K562 (cell line): ENCODE data around the gene TNFRSF18. TPM values are rescaled to one million over a fixed set of nuclear protein-coding genes. Genes with fewer than 3 reads are reported as not detected.
A peak's percentile ranks its signal among the peaks of the same experiment; 100 is the strongest.

Source experiments
- ATAC-seq: fragments of 200-7000 bp; cut with Tn5 transposase; 3 replicates; pipeline ENCODE4 v1.9.1; 2020; ENCODE audit warnings: moderate library complexity
- BruUV-seq: library from RNA; stranded (reverse); fragments of 400-500 nt; replicated peaks from 2 replicates; lab custom pipeline; 2021; lab: Mats Ljungman, UMichigan
- CTCF ChIA-PET: fragments of 300-600 bp; formaldehyde crosslinking; extraction: SDS; loops from one replicate; lab custom pipeline; 2021; ENCODE audit warnings: low intra/inter-chr PET ratio; lab: Yijun Ruan, JAX
- POLR2A ChIA-PET: fragments of 300-600, 350-650 bp; sonication (Branson Sonifier 250); formaldehyde crosslinking; extraction: SDS; loops from one replicate; lab custom pipeline; 2021; ENCODE audit warnings: antibody characterized with exemption, inconsistent platforms; lab: Yijun Ruan, JAX
- DNase-seq, 4 experiments: peaks; one replicate each; pipeline versions ENCODE4 v3.0.0 to v3.0.0-alpha.2; 2011 to 2018; ENCODE audit warnings: low spot score in 3 of 4, mixed read lengths in 3 of 4; ENCODE audit errors: extremely low read depth in 1 of 4
- FAIRE-seq: peaks from 2 replicates; lab custom pipeline; 2011; peaks lifted over from hg19 to GRCh38; lab: Jason Lieb, UNC
- H2AFZ ChIP-seq: 2 replicates; pipeline ENCODE4 v1.6.0; 2011; ENCODE audit warnings: low read depth, low read length, control low read depth, inconsistent platforms
- H3K27ac ChIP-seq: fragments of 200-600 bp; 3 replicates; pipeline ENCODE4 v1.8.0; 2011; ENCODE audit warnings: low read depth, mild to moderate bottlenecking, control low read depth, inconsistent platforms, low read length, moderate library complexity, mixed read lengths; ENCODE audit errors: extremely low read depth
- H3K27me3 ChIP-seq, 2 experiments: fragments of 300-600 bp in 1 of 2; 2 replicates in 1 of 2; 3 replicates in 1 of 2; pipeline versions ENCODE4 v1.6.0 to v1.8.0; 2011; ENCODE audit warnings: inconsistent platforms in 2 of 2, low read length in 2 of 2, mild to moderate bottlenecking in 1 of 2, mixed read lengths in 1 of 2, moderate library complexity in 1 of 2; ENCODE audit not compliant: control insufficient read depth in 2 of 2, insufficient read depth in 2 of 2
- H3K36me3 ChIP-seq: fragments of 300-600 bp; 3 replicates; pipeline ENCODE4 v1.8.0; 2011; ENCODE audit warnings: mild to moderate bottlenecking, low read length, inconsistent platforms; ENCODE audit not compliant: control insufficient read depth, insufficient read depth
- H3K4me1 ChIP-seq, 2 experiments: fragments of 200-600 bp in 1 of 2; replicated peaks in 1 of 2; 2 replicates in 1 of 2; 3 replicates in 1 of 2; pipeline versions ENCODE4 v1.5.1 to v1.8.0; 2011; ENCODE audit warnings: inconsistent platforms in 2 of 2, low read length in 2 of 2, mild to moderate bottlenecking in 1 of 2, mixed read lengths in 1 of 2, moderate library complexity in 1 of 2; ENCODE audit not compliant: control insufficient read depth in 2 of 2, insufficient read depth in 2 of 2
- H3K4me2 ChIP-seq: 2 replicates; pipeline ENCODE4 v1.6.1; 2011; ENCODE audit warnings: low read length, control low read depth, inconsistent platforms, mixed read lengths; ENCODE audit not compliant: insufficient read depth
- H3K4me3 ChIP-seq: fragments of 200-600 bp; sonication (generic), shearing (Covaris generic); 2 replicates; pipeline ENCODE4 v1.5.1; 2016; ENCODE audit warnings: control low read depth, inconsistent platforms
- H3K79me2 ChIP-seq: fragments of 200-600 bp; 3 replicates; pipeline ENCODE4 v1.8.0; 2011; ENCODE audit warnings: low read length, inconsistent platforms; ENCODE audit not compliant: control insufficient read depth, insufficient read depth
- H3K9ac ChIP-seq, 2 experiments: 2 replicates each; pipeline versions ENCODE4 v1.6.0 to v1.6.1; 2011; ENCODE audit warnings: low read depth in 2 of 2, low read length in 2 of 2, control low read depth in 1 of 2, inconsistent platforms in 1 of 2, mild to moderate bottlenecking in 1 of 2, mixed read lengths in 1 of 2; ENCODE audit not compliant: insufficient read depth in 1 of 2
- H3K9me1 ChIP-seq: one replicate; pipeline ENCODE4 v1.6.0; 2011; ENCODE audit warnings: inconsistent platforms, mild to moderate bottlenecking, low read length, moderate library complexity; ENCODE audit not compliant: control insufficient read depth, insufficient read depth
- H3K9me3 ChIP-seq: replicated peaks from 2 replicates; pipeline ENCODE4 v1.5.1; 2011; ENCODE audit warnings: low read depth, low read length, inconsistent platforms; ENCODE audit not compliant: control insufficient read depth, insufficient read depth
- H4K20me1 ChIP-seq: replicated peaks from 2 replicates; pipeline ENCODE4 v1.6.1; 2011; ENCODE audit warnings: low read length, inconsistent platforms, mixed read lengths; ENCODE audit not compliant: control insufficient read depth, insufficient read depth
- CHCHD3 ChIP-seq: fragments of 250-450 bp; sonication (Bioruptor Pico); IDR thresholded peaks from 2 replicates; pipeline ENCODE4 v2.1.2; 2022; ENCODE audit warnings: mild to moderate bottlenecking
- CREBBP ChIP-seq: IDR thresholded peaks from one replicate; pipeline ENCODE4 v1.6.1; 2012; ENCODE audit warnings: low read depth, mild to moderate bottlenecking, control low read depth, inconsistent platforms, low read length
- CXXC5 ChIP-seq: fragments of 250-450 bp; sonication (Bioruptor Pico); IDR thresholded peaks from 2 replicates; pipeline ENCODE4 v1.8.0; 2022; ENCODE audit warnings: inconsistent platforms, mild to moderate bottlenecking, moderate library complexity
- NBN ChIP-seq: fragments of 450-650 bp; IDR thresholded peaks from 2 replicates; pipeline ENCODE4 v1.6.1; 2016; ENCODE audit warnings: low read depth, mild to moderate bottlenecking
- NFE2 ChIP-seq: IDR thresholded peaks from 2 replicates; pipeline ENCODE4 v1.6.1; 2014; ENCODE audit warnings: antibody characterized with exemption, low read depth
- PCBP1 ChIP-seq: fragments of 200-400 bp; formaldehyde crosslinking; IDR thresholded peaks from 2 replicates; pipeline ENCODE4 v1.6.1; 2018; ENCODE audit warnings: mild to moderate bottlenecking, low read depth, low read length; ENCODE audit not compliant: poor library complexity, severe bottlenecking
- PHTF2 ChIP-seq: fragments of 250-450 bp; sonication (Bioruptor Pico); IDR thresholded peaks from 2 replicates; pipeline ENCODE4 v1.5.0; 2021; ENCODE audit warnings: mild to moderate bottlenecking
- PML ChIP-seq: IDR thresholded peaks from 2 replicates; pipeline ENCODE4 v1.6.1; 2012; ENCODE audit warnings: low read length, inconsistent platforms
- PPARD ChIP-seq: fragments of 250-450 bp; sonication (Bioruptor Pico); IDR thresholded peaks from 2 replicates; pipeline ENCODE4 v1.8.0; 2022; ENCODE audit warnings: inconsistent platforms, mild to moderate bottlenecking, moderate library complexity
- RBM39 ChIP-seq: fragments of 200-400 bp; formaldehyde crosslinking; optimal IDR thresholded peaks from 2 replicates; pipeline ENCODE3; 2018; ENCODE audit warnings: low read depth, low read length
- ZBTB7A ChIP-seq: IDR thresholded peaks from 2 replicates; pipeline ENCODE4 v1.6.1; 2011; ENCODE audit warnings: low read depth, mild to moderate bottlenecking, low read length, moderate library complexity, borderline replicate concordance; ENCODE audit not compliant: control insufficient read depth
- ZFX ChIP-seq: sonication (generic); formaldehyde crosslinking; IDR thresholded peaks from 2 replicates; pipeline ENCODE4 v1.8.0; 2022; ENCODE audit warnings: mild to moderate bottlenecking, missing genetic modification reagents, moderate library complexity
- WGBS: fragments of 100-300 bp; shearing (Covaris generic); methylation state at CpG from one replicate; pipeline ENCODE4 v1.1.6; 2016; ENCODE audit warnings: low coverage, mixed read lengths; ENCODE audit not compliant: insufficient coverage; ENCODE audit errors: missing lambda C conversion rate; 5-methylcytosine and 5-hydroxymethylcytosine counted together
- in situ Hi-C: fragments of 300-500 bp; cut with MboI; formaldehyde crosslinking; loops from 4 replicates; pipeline ENCODE4 v1.15.0; 2018; ENCODE audit warnings: inconsistent platforms, mixed read lengths
- intact Hi-C: fragments of 100-400 bp; cut with micrococcal nuclease; formaldehyde crosslinking; loops from 2 replicates; pipeline ENCODE4 v1.14.2; 2022
- polyA plus RNA-seq, 8 experiments: library from polyadenylated mRNA; depleted of rRNA in 4 of 8; stranded (reverse) in 5 of 8; unstranded in 3 of 8; fragments of >200 nt; fragmentation: Nextera tagmentation in 2 of 8; fragmentation: Illumina TruSeq in 1 of 8; extraction: Ambion mirVana in 2 of 8; extraction: Trizol in 1 of 8; gene quantifications; 2 replicates each; pipeline versions ENCODE4 v1.2.1 to v1.2.3, GENCODE V29; 2011 to 2014; ENCODE audit warnings: inconsistent platforms in 1 of 8, missing spikeins in 1 of 8
- total RNA-seq, 7 experiments: library from RNA; depleted of rRNA in 6 of 7; stranded (reverse); fragments of >200 nt in 6 of 7; fragmentation: Illumina TruSeq in 2 of 7; extraction: Trizol in 2 of 7; gene quantifications; 2 replicates each; pipeline versions ENCODE4 v1.2.1 to v1.2.3, GENCODE V29; 2011 to 2021; ENCODE audit warnings: low replicate concordance in 1 of 7
- TF ChIP-seq, protein P1 (sequence below): fragments of 150-350 bp; conservative IDR thresholded peaks from 2 replicates; pipeline ENCODE4 v1.6.1; 2014; ENCODE audit warnings: low read length
- TF ChIP-seq, protein P2 (sequence below): fragments of 450-650 bp; IDR thresholded peaks from 2 replicates; pipeline ENCODE4 v1.6.1; 2017; ENCODE audit warnings: antibody characterized with exemption, mild to moderate bottlenecking

Gene TNFRSF18
- total and polyA plus RNA-seq, 9 of the 15 experiments (the other 6 are each of a cell fraction or from before 2014, with no cell fraction given): 0.24 to 0.27 TPM; not detected in 7

DNA sequence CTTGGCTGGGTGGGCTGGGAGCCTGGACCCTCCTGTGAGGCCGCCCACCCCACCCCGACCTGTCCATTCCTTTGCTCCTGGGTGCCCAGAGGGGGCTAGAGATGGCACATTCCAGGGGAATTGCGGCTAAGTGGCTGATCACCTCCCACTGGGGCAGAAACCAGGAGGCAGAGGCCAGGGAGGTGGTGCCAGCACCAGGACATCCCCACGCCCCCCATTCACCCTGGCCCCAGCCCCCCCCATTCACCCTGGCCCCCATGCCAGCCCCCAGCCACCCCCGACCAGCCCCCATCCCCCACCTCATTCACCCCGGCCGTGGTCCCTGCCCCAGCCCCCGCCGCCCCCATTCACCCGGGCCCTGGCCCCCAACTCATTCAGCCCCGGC lies 33.9 kb upstream of the TNFRSF18 start (continued):
- no peak for TF ChIP-seq CHCHD3
- TF ChIP-seq, protein P1, sequence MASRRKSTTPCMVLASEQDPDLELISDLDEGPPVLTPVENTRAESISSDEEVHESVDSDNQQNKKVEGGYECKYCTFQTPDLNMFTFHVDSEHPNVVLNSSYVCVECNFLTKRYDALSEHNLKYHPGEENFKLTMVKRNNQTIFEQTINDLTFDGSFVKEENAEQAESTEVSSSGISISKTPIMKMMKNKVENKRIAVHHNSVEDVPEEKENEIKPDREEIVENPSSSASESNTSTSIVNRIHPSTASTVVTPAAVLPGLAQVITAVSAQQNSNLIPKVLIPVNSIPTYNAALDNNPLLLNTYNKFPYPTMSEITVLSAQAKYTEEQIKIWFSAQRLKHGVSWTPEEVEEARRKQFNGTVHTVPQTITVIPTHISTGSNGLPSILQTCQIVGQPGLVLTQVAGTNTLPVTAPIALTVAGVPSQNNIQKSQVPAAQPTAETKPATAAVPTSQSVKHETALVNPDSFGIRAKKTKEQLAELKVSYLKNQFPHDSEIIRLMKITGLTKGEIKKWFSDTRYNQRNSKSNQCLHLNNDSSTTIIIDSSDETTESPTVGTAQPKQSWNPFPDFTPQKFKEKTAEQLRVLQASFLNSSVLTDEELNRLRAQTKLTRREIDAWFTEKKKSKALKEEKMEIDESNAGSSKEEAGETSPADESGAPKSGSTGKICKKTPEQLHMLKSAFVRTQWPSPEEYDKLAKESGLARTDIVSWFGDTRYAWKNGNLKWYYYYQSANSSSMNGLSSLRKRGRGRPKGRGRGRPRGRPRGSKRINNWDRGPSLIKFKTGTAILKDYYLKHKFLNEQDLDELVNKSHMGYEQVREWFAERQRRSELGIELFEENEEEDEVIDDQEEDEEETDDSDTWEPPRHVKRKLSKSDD: no peak
- no peak for TF ChIP-seq PML
- TF ChIP-seq PPARD (CRISPR knock-in tag): no peak
- TF ChIP-seq NBN: no peak
- no peak for TF ChIP-seq PHTF2 (CRISPR knock-in tag)

DNA sequence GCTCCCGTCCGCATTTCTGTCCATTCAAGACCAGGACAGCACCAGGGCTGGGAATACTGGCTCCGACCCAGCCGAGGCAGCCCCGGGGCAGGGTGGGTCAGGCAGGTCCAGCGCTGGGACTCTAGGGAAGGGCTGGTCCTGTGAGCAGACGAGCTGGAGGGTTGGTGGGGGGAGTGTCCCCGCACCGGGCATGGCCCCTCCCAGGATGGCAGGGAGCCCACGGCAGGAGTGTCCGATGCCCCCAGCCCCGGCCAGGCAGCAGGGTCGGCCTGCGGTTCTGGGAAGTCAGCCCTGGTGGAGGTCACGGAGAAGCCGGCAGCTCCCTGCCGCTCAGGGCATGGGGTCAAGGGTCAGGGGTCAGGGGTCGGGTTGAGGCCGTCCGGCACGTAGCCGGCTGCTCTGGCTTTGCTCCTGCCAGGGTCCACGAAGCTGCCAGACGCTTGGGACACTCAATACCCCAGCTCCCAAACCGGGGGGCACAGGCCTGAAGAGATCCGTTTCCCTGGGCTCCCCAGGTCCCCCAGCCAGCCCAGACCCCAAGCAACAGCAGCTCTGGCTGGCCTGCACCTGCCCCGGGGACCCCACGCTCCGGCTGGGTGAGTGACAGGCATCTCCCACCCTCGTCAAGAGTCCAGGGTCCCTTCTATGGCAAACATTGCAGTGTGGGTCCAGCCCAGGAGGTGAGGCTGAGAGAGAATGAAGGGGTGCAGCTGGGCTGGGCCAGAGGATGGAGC lies 33.4 kb upstream of the TNFRSF18 start:
- ATAC-seq: peak; percentile 27
- no peak overlapping the region for H3K4me2 ChIP-seq
- 34% methylated on average over 26 of the region's 30 CpGs for WGBS
- H3K27ac ChIP-seq: no peak overlapping the region
- peak overlapping the region in 1 of 2 experiments; percentile 85; a peak in 2 of 4 replicates for H3K9ac ChIP-seq
- peaks cover 3% of the 10 kb centered on the region; the same call in 2 of the 3 replicates for H3K79me2 ChIP-seq
- peaks cover 0 to 94% of the 10 kb centered on the region in 2 experiments; a peak in 3 of 5 replicates for H3K4me1 ChIP-seq
- H3K4me3 ChIP-seq: no peak overlapping the region
- no peaks in the 10 kb centered on the region for H3K9me1 ChIP-seq
- ChIA-PET CTCF (no interaction called here), POLR2A (interaction anchor here (0.6 to 1.2 kb wide), 3 partner anchors 9 to 108 kb away, joined by 3 to 6 read pairs (median 3); no protein-coding TSS in a partner anchor)
- no TSS peak for BruUV-seq
- no peaks in the 10 kb centered on the region for H3K36me3 ChIP-seq
- no peaks in the 10 kb centered on the region for H3K9me3 ChIP-seq
- no peak overlapping the region for H2AFZ ChIP-seq
- no peaks in the 10 kb centered on the region for H3K27me3 ChIP-seq
- peak; percentile 56 to 64 (median 60) for DNase-seq
- in situ Hi-C loops (no loop called here), intact Hi-C loops (no loop called here)
- no peaks in the 10 kb centered on the region for H4K20me1 ChIP-seq
- FAIRE-seq: no peak
- TF ChIP-seq NFE2 (no peak), CXXC5 (CRISPR knock-in tag) (0 out of 2 replicates have a peak, but pooled peaks have one; percentile 30), RBM39 (no peak), ZBTB7A (peak; percentile 81), CREBBP (no peak), ZFX (CRISPR knock-in tag) (peak; percentile 34; the same call in 1 of the 2 replicates), PCBP1 (peak; percentile 84)
- TF ChIP-seq, protein P2, sequence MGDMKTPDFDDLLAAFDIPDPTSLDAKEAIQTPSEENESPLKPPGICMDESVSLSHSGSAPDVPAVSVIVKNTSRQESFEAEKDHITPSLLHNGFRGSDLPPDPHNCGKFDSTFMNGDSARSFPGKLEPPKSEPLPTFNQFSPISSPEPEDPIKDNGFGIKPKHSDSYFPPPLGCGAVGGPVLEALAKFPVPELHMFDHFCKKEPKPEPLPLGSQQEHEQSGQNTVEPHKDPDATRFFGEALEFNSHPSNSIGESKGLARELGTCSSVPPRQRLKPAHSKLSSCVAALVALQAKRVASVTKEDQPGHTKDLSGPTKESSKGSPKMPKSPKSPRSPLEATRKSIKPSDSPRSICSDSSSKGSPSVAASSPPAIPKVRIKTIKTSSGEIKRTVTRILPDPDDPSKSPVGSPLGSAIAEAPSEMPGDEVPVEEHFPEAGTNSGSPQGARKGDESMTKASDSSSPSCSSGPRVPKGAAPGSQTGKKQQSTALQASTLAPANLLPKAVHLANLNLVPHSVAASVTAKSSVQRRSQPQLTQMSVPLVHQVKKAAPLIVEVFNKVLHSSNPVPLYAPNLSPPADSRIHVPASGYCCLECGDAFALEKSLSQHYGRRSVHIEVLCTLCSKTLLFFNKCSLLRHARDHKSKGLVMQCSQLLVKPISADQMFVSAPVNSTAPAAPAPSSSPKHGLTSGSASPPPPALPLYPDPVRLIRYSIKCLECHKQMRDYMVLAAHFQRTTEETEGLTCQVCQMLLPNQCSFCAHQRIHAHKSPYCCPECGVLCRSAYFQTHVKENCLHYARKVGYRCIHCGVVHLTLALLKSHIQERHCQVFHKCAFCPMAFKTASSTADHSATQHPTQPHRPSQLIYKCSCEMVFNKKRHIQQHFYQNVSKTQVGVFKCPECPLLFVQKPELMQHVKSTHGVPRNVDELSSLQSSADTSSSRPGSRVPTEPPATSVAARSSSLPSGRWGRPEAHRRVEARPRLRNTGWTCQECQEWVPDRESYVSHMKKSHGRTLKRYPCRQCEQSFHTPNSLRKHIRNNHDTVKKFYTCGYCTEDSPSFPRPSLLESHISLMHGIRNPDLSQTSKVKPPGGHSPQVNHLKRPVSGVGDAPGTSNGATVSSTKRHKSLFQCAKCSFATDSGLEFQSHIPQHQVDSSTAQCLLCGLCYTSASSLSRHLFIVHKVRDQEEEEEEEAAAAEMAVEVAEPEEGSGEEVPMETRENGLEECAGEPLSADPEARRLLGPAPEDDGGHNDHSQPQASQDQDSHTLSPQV: peak; percentile 35; the same call in 1 of the 2 replicates
